NT2/D1 (cell line): ENCODE data around the gene ZNF746.

ENCODE experiments used
- SUZ12 ChIP-seq: IDR thresholded peaks from 2 replicates; pipeline ENCODE4 v1.6.1; 2011; ENCODE audit not compliant: insufficient read length, insufficient read depth; ENCODE audit errors: extremely low read depth
- YY1 ChIP-seq: IDR thresholded peaks from 2 replicates; pipeline ENCODE4 v1.6.1; 2011; ENCODE audit not compliant: insufficient read length, insufficient read depth
- ZNF274 ChIP-seq: IDR thresholded peaks from 2 replicates; pipeline ENCODE4 v1.6.1; 2011; ENCODE audit warnings: mild to moderate bottlenecking, low read depth, low read length

DNA sequence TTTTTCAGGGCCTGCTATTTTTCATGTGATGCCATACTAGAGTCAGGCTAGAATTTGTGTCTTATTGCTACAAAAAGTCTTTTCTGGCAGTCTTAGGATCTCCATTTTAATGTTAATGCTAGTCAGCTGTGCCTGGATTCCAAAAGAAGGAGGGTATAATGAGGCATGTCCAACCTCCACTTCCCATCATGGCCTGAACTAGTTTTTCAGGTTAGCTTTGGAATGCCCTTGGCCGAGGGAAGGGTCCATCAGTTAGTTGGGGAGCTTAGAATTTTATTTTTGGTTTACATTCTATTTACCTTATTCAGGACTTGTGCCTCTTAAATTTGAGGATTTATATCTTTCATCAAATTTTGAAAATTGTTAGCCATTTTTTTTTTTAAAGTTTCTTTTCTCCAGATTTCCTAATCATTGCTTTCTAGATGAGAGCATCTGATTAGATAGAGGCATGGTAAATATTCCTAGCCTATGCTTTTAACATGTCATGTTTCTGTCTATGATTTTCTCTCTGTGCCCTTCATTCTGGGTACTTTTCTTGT is 30.2 kb downstream of the ZNF746 start:
- TF ChIP-seq YY1 (no peak), ZNF274 (no peak), SUZ12 (no peak)
